GM12878 (cell line): ENCODE results near the gene PRKN.

Source experiments
- CHD1 ChIP-seq: IDR thresholded peaks from 2 replicates; pipeline ENCODE4 v1.6.1; 2012; ENCODE audit warnings: low read depth, low read length, improper control_type of control experiment
- ZZZ3 ChIP-seq: IDR thresholded peaks from 2 replicates; pipeline ENCODE4 v1.6.1; 2011; ENCODE audit warnings: low read depth; ENCODE audit not compliant: control insufficient read depth, insufficient read length
- TF ChIP-seq, protein P1 (sequence below): IDR thresholded peaks from 2 replicates; pipeline ENCODE4 v1.6.1; 2012; ENCODE audit warnings: low read length, inconsistent platforms

GRCh38 chr6:161802231-161802630 is 925.3 kb downstream of the PRKN start:
- TF ChIP-seq CHD1: no peak
- TF ChIP-seq ZZZ3: no peak
- TF ChIP-seq, protein P1, sequence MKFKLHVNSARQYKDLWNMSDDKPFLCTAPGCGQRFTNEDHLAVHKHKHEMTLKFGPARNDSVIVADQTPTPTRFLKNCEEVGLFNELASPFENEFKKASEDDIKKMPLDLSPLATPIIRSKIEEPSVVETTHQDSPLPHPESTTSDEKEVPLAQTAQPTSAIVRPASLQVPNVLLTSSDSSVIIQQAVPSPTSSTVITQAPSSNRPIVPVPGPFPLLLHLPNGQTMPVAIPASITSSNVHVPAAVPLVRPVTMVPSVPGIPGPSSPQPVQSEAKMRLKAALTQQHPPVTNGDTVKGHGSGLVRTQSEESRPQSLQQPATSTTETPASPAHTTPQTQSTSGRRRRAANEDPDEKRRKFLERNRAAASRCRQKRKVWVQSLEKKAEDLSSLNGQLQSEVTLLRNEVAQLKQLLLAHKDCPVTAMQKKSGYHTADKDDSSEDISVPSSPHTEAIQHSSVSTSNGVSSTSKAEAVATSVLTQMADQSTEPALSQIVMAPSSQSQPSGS: no peak
